HUES48 (cell line): Measurements from ENCODE around the gene KNSTRN.

Experiments
- H3K27ac ChIP-seq: one replicate; pipeline ENCODE4 v1.7.0; 2013; ENCODE audit warnings: low read depth, low read length, inconsistent platforms
- H3K27me3 ChIP-seq: 2 replicates; pipeline ENCODE4 v1.6.1; 2013; ENCODE audit warnings: mild to moderate bottlenecking, low read length; ENCODE audit not compliant: control insufficient read depth, insufficient read depth
- H3K36me3 ChIP-seq: 2 replicates; pipeline ENCODE4 v1.6.1; 2013; ENCODE audit warnings: low read length; ENCODE audit not compliant: control insufficient read depth, insufficient read depth
- H3K4me1 ChIP-seq: 2 replicates; pipeline ENCODE4 v1.6.1; 2013; ENCODE audit warnings: mild to moderate bottlenecking, low read length; ENCODE audit not compliant: control insufficient read depth, insufficient read depth
- H3K4me3 ChIP-seq: 2 replicates; pipeline ENCODE4 v1.5.1; 2013; ENCODE audit warnings: mild to moderate bottlenecking, low read depth, low read length
- H3K9ac ChIP-seq: 2 replicates; pipeline ENCODE4 v1.6.1; 2013; ENCODE audit warnings: mild to moderate bottlenecking, low read depth, low read length, moderate library complexity
- H3K9me3 ChIP-seq: 2 replicates; pipeline ENCODE4 v1.6.1; 2013; ENCODE audit warnings: low read length; ENCODE audit not compliant: control insufficient read depth, insufficient read depth

The KNSTRN gene

DNA sequence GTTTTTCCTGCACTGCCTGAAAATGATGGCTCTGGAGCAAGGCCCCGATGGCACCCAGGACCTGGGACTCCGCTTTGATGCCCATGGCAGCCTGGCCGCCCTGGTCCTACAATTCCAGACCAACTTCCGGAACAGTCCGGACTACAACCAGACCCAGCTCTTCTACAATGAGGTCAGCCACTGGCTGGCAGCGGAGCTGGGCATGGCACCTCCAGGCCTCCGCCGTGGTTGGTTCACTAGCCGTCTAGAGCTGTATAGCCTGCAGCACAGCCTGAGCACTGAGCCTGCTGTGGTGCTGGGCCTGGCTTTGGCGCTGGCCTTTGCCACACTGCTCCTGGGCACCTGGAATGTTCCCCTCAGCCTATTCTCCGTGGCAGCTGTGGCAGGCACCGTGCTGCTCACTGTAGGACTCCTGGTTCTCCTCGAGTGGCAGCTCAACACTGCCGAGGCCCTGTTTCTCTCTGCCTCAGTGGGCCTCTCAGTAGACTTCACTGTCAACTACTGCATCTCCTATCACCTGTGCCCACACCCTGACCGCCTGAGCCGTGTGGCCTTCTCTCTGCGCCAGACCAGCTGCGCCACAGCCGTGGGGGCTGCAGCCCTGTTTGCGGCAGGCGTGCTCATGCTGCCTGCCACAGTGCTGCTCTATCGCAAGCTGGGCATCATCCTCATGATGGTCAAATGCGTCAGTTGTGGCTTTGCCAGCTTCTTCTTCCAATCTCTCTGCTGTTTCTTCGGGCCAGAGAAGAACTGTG, 13.6 kb upstream of the KNSTRN start:
- Histone ChIP-seq H3K9ac (no peak overlapping the region), H3K4me1 (peaks cover 8% of the 10 kb centered on the region), H3K4me3 (no peak overlapping the region), H3K27me3 (peaks cover 26% of the 10 kb centered on the region), H3K9me3 (no peaks in the 10 kb centered on the region), H3K36me3 (no peaks in the 10 kb centered on the region), H3K27ac (no peak overlapping the region)

DNA sequence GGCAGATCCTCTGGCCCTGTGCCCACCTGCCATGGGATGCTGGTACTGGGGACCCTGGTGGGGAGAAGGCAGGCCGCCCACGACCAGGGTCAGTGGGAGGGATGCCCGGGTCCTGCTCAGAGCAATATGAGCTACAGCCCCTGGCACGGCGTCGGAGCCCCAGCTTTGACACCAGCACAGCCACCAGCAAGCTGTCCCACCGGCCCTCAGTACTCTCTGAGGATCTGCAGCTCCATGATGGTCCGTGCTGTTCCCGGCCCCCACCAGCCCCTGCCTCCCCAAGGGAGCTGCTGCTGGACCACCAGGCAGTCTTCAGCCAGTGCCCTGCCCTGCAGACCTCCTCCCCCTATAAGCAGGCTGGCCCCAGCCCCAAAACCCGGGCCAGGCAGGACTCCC, 13.0 kb upstream of the KNSTRN start:
- no peak overlapping the region for H3K4me3 ChIP-seq
- H3K9ac ChIP-seq = no peak overlapping the region
- H3K27ac ChIP-seq = no peak overlapping the region
- H3K27me3 ChIP-seq = peaks cover 26% of the 10 kb centered on the region
- H3K9me3 ChIP-seq = no peaks in the 10 kb centered on the region
- H3K36me3 ChIP-seq = no peaks in the 10 kb centered on the region
- H3K4me1 ChIP-seq = peaks cover 8% of the 10 kb centered on the region

DNA sequence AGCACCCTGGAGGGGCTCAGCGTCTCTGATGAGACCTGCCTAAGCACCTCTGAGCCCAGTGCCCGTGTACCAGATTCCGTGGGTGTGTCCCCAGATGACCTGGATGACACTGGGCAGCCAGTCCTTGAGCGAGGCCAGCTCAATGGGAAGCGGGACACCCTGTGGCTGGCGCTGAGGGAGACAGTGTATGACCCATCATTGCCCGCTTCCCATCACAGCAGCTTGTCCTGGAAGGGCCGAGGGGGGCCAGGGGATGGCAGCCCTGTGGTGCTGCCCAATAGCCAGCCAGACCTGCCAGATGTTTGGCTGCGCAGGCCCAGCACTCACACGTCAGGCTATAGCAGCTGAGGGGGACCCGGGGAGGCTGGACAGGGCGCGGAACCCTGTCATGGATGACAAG, 12.6 kb upstream of the KNSTRN start:
- no peak overlapping the region for H3K4me3 ChIP-seq

DNA sequence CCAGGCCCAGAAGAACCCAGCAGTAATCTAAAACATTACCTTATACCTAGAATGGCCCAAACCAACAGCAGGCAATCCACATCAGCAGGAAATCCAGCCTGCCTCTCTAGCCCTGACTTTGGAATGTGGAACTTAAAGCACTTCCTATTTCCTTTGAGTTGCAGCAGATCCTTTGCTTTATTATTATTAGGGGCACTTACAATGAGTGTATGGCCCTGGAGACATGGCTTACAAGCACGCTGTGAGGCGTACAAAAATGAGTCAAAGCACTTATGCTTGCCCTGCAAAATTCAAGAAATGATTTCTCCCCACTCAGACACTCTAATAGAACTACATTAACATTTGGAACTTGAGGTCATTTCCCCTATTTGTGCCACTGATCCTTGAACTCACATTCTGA, 9.5 kb upstream of the KNSTRN start:
- peaks cover 8% of the 10 kb centered on the region; the same call in 1 of the 2 replicates for H3K4me1 ChIP-seq
- H3K36me3 ChIP-seq = no peaks in the 10 kb centered on the region
- H3K4me3 ChIP-seq = no peak overlapping the region
- H3K27ac ChIP-seq = no peak overlapping the region
- no peaks in the 10 kb centered on the region for H3K9me3 ChIP-seq
- no peak overlapping the region for H3K9ac ChIP-seq
- peaks cover 13% of the 10 kb centered on the region for H3K27me3 ChIP-seq

More for the DNA sequence above, 12.6 kb upstream of the KNSTRN start:
- Histone ChIP-seq H3K9ac (no peak overlapping the region), H3K36me3 (no peaks in the 10 kb centered on the region), H3K27ac (no peak overlapping the region), H3K9me3 (no peaks in the 10 kb centered on the region), H3K27me3 (peaks cover 26% of the 10 kb centered on the region), H3K4me1 (peaks cover 8% of the 10 kb centered on the region)

DNA sequence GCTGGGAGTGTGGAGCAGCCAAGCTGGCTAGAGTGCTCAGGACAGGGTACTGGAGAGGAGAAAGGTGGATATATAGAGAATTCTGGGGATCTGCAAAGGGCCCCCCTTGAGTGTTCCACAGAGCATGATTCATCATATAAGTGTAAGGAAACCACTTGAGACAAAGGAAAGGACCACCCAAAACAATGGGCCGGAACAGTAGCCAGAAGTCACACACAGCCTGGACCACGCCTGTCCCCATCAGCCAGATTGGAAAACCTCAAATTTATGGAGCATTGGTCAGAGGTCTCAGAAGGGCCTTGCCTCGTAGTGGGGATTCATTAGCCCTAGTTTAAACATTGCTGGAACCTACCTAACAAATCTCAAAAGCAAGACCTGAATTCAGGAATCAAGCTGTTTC, 4.9 kb upstream of the KNSTRN start:
- Histone ChIP-seq H3K9ac (no peak overlapping the region), H3K4me1 (peaks cover 8% of the 10 kb centered on the region), H3K27ac (no peak overlapping the region), H3K4me3 (no peak overlapping the region), H3K36me3 (no peaks in the 10 kb centered on the region), H3K9me3 (no peaks in the 10 kb centered on the region), H3K27me3 (no peaks in the 10 kb centered on the region)

DNA sequence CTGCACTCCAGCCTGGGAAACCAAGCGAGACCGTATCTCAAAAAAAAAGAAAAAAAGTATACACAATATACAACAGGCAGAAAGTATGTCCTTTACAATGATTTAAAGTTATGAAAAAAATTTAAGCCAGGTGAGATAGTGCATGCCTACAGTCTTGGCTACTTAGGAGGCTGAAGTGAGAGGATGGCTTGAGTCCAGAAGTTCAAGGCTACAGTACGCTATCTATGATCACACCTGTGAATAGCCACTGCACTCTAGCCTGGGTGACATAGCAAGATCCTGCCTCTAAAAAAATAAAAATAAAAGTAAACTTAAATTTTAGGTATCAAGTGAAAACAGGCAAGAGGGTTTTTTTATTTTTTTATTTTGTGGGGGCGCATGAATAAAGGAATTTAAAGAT, 3.1 kb upstream of the KNSTRN start:
- Histone ChIP-seq H3K27me3 (no peaks in the 10 kb centered on the region), H3K27ac (no peak overlapping the region), H3K9ac (no peak overlapping the region), H3K4me1 (peaks cover 5% of the 10 kb centered on the region; the same call in 1 of the 2 replicates), H3K4me3 (no peak overlapping the region), H3K9me3 (no peaks in the 10 kb centered on the region), H3K36me3 (peaks cover under 1% of the 10 kb centered on the region; the same call in 1 of the 2 replicates)

DNA sequence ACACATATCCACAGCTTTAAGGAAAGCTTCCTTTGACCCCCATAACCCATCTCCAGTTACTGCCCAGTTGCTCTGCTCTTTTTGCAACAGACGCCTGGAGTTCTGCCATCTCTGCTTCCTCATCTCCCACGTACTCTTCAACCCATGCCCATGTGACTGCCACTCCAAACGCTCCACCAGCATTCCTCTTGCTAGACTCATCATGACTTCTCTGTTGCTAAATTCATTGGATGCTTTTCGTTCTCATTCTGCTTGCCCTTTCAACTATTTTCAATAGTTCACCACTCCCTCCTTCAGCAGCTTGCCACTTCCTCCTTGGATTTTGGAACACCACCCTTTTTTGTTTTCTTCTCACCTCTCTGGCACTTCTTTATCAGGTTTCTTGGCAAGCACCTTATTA, 2.7 kb upstream of the KNSTRN start:
- Histone ChIP-seq H3K27me3 (no peaks in the 10 kb centered on the region), H3K27ac (no peak overlapping the region), H3K9ac (no peak overlapping the region)

DNA sequence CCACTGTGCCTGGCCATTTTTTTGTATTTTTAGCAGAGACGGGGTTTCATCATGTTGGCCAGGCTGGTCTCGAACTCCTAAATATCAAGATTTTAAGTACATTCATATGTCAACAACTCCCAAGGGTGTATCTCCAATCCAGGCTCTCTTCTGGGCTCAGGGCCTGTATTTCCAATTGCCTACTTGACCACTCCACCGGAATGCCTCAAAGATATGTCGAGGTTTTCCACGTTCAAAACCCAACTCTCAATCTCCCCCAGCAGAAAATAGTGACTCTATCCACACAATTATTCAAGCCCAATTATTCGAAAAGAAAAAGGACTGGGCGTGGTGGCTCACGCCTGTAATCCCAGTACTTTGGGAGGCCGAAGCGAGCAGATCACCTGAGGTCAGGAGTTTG, 1.9 kb upstream of the KNSTRN start:
- peaks cover 12% of the 10 kb centered on the region for H3K36me3 ChIP-seq
- no peaks in the 10 kb centered on the region for H3K27me3 ChIP-seq
- no peak overlapping the region for H3K27ac ChIP-seq
- no peak overlapping the region for H3K9ac ChIP-seq
- H3K9me3 ChIP-seq = no peaks in the 10 kb centered on the region
- H3K4me1 ChIP-seq = peaks cover 5% of the 10 kb centered on the region; the same call in 1 of the 2 replicates
- no peak overlapping the region for H3K4me3 ChIP-seq

More for the DNA sequence above, 2.7 kb upstream of the KNSTRN start:
- Histone ChIP-seq H3K4me3 (no peak overlapping the region), H3K4me1 (peaks cover 5% of the 10 kb centered on the region; the same call in 1 of the 2 replicates), H3K36me3 (peaks cover 6% of the 10 kb centered on the region; the same call in 1 of the 2 replicates), H3K9me3 (no peaks in the 10 kb centered on the region)

DNA sequence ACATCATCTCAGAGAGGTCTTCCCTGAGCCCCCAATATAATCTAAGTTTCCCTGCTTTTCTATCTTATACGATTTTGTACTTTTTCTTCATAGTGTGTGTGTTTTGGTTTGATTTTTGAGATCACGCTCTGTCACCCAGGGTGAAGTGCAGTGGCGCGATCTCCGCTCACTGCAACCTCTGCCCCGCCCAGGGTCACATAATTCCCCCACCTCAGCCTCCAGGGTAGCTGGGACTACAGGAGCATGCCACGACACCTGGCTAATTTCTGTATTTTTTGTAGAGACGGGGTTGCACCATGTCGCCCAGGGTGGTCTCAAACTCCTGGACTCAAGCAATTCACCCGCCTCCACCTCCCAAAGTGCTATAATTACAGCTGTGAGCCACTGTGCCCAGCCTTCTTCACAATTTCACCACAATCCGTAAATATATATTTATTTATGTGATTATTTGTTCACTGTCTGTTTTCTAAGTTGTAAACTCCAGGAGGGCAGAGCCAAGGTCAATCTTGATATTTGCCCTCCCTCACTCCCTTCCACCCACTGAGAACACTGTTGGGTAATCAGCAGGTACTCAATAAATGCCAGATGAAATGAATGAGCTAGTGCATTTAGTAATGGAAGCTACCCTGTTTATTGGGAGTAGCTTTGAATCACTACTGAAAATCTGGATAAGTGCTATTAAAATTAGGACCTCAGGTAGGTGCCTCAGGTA, 547 bp upstream of the KNSTRN start:
- H3K4me3 ChIP-seq = peak overlapping the region; percentile 44
- H3K9ac ChIP-seq = no peak overlapping the region
- peaks cover 5% of the 10 kb centered on the region; the same call in 1 of the 2 replicates for H3K4me1 ChIP-seq
- H3K27ac ChIP-seq = peak overlapping the region; percentile 24
- H3K27me3 ChIP-seq = no peaks in the 10 kb centered on the region
- H3K36me3 ChIP-seq = peaks cover 24% of the 10 kb centered on the region
- H3K9me3 ChIP-seq = no peaks in the 10 kb centered on the region

DNA sequence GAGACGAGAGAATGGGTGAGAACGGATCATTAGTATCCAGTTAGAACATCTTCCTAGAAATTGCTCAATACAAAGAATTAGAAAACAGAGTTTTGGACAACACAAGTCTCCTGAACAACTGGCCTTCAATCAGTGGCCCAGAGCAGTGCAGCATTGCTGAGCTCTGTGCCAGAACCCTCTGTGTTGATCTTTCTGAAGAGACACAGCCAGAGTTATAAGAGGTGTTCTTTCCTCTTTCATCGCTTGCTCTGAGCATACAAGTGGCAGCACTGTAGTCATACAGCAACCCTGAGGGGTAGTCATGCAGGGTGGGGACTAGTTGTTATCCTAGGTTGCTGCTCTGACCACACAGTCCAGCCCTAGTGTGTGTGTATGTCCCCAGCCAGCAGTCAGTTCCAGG, 4.0 kb downstream of the KNSTRN start:
- Histone ChIP-seq H3K27ac (no peak overlapping the region), H3K36me3 (peaks cover 69% of the 10 kb centered on the region), H3K9ac (no peak overlapping the region), H3K27me3 (no peaks in the 10 kb centered on the region), H3K4me3 (no peak overlapping the region), H3K4me1 (peaks cover 5% of the 10 kb centered on the region; the same call in 1 of the 2 replicates), H3K9me3 (no peaks in the 10 kb centered on the region)
